ENCODE results near the gene PARD6A. TPM values are rescaled to one million over a fixed set of nuclear protein-coding genes. Genes with fewer than 3 reads are reported as not detected.

The PARD6A gene
- total RNA-seq, 1 experiment from 2014 or later: 6.8 TPM

DNA sequence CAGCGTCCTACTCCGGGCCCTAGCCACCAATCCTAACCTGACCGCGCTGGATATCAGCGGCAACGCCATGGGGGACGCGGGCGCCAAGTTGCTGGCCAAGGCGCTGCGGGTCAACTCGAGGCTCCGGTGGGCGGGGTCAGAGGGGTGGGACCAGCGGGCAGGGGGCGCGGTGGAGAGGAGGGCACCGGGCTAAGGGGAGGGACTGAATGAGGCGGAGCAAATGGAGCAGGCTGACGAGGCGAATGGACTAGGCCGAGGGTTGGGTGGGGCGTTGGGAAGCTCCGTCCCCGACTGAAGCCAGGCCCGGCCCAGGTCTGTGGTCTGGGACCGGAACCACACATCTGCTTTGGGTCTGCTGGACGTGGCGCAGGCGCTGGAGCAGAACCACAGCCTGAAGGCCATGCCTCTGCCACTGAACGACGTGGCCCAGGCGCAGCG is 11.2 kb upstream of the PARD6A start:
- Histone ChIP-seq H3K4me3 (ENCODE audit: insufficient read depth, low read depth, low read length) (peak overlapping the region; percentile 9; the same call in 1 of the 2 replicates), H3K27me3 (ENCODE audit: control insufficient read depth, insufficient read depth, low read length) (peaks cover 83% of the 10 kb centered on the region), H3K36me3 (replicated peaks; ENCODE audit: control insufficient read depth, insufficient read depth, low read length) (peaks cover 4% of the 10 kb centered on the region)
- DNase-seq: peak; percentile 99

DNA sequence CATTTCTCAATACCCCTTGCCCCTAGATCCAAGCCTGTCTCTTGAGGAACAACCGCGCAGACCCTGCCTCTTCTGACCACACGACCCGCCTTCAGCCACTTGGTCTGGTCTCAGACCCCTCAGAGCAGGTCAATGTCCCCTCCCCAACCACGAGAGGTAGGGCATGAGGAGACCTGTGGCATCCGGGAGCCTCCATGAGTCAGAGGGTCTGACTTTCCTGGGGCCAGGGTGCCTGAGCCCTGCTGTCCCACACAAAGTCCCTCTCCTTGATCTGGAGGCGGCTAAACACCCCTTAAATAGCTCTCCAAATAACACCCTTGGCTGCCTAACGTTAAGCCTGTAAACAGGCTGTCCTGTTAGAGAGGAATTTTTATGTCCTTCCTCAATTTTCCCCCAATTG is 10.7 kb upstream of the PARD6A start:
- Histone ChIP-seq H3K27me3 (ENCODE audit: control insufficient read depth, insufficient read depth, low read length) (peaks cover 87% of the 10 kb centered on the region), H3K36me3 (replicated peaks; ENCODE audit: control insufficient read depth, insufficient read depth, low read length) (peaks cover 5% of the 10 kb centered on the region), H3K4me3 (ENCODE audit: insufficient read depth, low read depth, low read length) (no peak overlapping the region)
- no peak for DNase-seq

DNA sequence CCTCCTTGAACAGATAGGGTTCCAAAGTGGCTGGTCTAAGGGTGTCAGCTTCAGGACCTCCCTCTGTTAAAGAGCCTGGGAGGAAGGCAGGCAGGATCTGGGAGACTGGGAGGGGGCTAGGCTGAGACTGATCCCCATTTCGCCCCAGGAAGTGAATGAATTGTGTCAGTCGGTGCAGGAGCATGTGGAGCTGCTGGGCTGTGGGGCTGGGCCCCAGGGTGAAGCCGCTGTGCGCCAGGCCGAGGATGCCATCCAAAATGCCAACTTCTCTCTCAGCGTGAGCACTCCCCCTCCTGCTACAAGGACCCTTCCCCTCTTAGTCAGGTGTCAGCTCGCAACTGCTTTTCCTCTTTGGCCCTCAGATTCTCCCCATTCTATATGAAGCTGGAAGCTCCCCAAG is 9.7 kb upstream of the PARD6A start:
- no peak overlapping the region for H3K4me3 ChIP-seq (ENCODE audit: insufficient read depth, low read depth, low read length)
- peaks cover 83% of the 10 kb centered on the region for H3K27me3 ChIP-seq (ENCODE audit: control insufficient read depth, insufficient read depth, low read length)
- H3K36me3 ChIP-seq (replicated peaks; ENCODE audit: control insufficient read depth, insufficient read depth, low read length): peaks cover 5% of the 10 kb centered on the region
- no peak for DNase-seq

DNA sequence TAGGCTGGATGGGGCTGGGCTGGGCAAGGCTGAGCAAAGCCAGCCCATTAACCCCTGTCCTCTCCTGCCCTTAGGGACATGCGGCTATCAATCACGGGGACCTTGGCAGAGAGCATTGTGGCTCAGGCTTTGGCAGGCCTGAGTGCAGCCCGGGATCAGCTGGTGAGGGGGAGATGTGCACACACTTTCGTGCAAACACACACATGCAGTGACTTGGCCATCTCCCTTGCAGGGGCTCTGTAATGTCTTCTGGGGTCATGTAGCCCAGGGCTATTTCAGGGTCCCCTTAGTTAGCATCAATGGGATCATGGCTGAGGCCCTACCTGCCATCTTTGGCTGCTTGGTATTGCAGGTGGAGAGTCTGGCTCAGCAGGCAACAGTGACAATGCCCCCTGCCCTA is 8.9 kb upstream of the PARD6A start:
- Histone ChIP-seq H3K27me3 (ENCODE audit: control insufficient read depth, insufficient read depth, low read length) (peaks cover 79% of the 10 kb centered on the region), H3K4me3 (ENCODE audit: insufficient read depth, low read depth, low read length) (no peak overlapping the region), H3K36me3 (replicated peaks; ENCODE audit: control insufficient read depth, insufficient read depth, low read length) (peaks cover 5% of the 10 kb centered on the region)
- DNase-seq: no peak

DNA sequence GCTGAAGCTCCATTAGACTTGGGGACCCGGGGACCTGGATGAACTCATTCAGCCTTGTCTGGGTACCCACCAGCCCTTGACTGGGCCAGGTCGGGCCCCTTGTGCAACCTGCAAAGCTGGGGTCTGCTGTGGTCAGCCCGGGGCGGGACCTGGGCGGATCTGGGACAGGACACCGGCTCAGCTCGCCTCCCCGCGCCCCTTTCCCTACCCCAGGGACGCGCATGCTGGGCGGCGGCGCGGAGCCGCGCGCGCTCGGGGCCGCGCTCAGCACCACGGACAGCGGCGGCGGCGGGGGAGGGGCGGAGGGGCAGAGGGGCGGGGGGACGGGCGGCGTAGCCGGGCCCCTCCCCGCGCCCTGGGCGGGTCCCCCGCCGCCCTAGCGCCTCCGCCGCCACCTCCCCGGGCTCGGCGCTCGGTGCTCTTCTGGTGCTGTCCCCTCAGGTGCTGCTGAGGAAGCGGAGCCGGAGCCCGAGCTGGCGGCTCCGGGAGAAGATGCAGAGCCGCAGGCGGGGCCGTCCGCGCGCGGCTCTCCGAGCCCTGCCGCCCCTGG is 8.1 kb upstream of the PARD6A start:
- Histone ChIP-seq H3K4me3 (ENCODE audit: insufficient read depth, low read depth, low read length) (peak overlapping the region; percentile 46; the same call in 1 of the 2 replicates), H3K36me3 (replicated peaks; ENCODE audit: control insufficient read depth, insufficient read depth, low read length) (peaks cover 8% of the 10 kb centered on the region), H3K27me3 (ENCODE audit: control insufficient read depth, insufficient read depth, low read length) (peaks cover 71% of the 10 kb centered on the region)
- peak; percentile 100 for DNase-seq

DNA sequence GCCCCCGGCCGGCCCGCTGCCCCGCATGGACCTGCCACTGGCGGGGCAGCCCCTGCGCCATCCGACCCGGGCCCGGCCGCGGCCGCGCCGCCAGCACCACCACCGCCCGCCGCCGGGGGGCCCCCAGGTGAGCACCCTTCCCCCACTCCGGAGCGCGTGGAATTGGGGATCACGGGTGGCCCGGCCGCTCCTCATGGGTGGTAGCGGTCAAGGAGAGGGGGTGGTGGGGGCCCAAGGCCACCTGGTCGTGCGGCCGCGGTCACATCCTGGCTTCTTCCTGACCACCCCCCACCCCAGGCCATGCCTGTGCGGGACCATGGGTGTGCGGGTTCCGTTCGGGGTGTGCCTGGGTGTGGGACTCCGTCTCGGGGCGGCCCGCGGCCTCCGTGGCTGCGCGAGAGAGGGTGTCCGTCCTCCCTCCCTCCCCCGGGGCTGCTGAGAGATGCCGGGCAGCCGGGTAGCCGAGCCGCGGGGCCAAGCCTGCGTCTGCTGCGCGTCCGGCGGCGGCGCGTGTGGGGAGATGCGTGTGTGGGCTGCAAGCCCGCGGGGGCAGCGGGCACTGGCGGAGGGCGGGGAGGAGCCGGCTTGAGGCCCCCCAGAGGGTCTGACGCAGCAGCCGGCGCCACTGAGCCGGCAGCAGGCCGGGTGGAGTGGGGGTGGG is 7.5 kb upstream of the PARD6A start:
- Histone ChIP-seq H3K36me3 (replicated peaks; ENCODE audit: control insufficient read depth, insufficient read depth, low read length) (peaks cover 9% of the 10 kb centered on the region), H3K4me3 (ENCODE audit: insufficient read depth, low read depth, low read length) (peak overlapping the region; percentile 46), H3K27me3 (ENCODE audit: control insufficient read depth, insufficient read depth, low read length) (peaks cover 65% of the 10 kb centered on the region)
- DNase-seq: peak; percentile 86

DNA sequence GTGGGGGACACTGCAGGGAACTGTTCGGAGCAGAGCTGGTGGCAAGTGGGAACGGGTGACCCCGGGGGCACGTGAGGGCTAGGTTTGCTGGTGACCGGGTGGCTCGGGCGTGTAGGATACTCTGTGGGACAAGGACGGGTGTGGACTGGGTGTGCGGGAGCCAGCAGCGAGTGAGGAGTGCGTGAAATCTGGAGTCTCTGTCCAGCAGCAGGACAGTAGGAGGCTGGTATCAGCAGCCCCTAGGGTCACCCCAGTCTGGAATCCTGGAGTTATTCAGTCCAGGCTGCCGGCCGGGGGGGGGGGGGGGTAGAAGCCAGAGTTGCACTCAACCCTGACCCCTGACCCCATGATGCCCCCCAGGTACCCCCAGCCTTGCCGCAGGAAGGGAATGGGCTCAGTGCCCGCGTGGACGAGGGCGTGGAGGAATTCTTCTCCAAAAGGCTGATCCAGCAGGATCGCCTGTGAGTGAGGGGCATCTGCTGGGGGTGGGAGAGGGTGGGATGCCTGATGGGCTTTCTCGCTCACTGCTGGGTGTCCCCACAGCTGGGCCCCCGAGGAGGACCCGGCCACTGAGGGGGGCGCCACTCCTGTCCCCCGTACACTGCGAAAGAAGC is 6.9 kb upstream of the PARD6A start:
- peaks cover 9% of the 10 kb centered on the region for H3K36me3 ChIP-seq (replicated peaks; ENCODE audit: control insufficient read depth, insufficient read depth, low read length)
- H3K27me3 ChIP-seq (ENCODE audit: control insufficient read depth, insufficient read depth, low read length): peaks cover 58% of the 10 kb centered on the region
- DNase-seq: peak; percentile 79
- H3K4me3 ChIP-seq (ENCODE audit: insufficient read depth, low read depth, low read length): no peak overlapping the region; the same call in 1 of the 2 replicates

DNA sequence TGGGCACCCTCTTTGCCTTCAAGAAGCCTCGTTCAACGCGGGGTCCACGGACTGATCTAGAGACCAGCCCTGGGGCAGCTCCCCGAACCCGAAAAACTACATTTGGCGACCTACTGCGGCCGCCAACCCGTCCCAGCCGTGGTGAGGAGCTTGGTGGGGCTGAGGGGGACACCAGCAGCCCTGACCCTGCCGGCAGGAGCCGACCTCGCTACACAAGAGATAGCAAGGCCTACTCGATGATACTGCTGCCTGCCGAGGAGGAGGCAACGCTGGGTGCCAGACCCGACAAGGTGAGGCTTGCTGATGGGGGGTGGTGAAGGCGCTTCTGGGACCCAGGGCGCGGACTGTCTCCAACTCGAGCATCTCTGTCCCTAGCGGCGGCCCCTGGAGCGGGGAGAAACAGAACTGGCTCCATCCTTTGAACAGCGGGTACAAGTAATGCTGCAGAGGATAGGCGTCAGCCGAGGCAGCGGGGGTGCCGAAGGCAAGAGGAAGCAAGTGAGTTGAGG is 6.3 kb upstream of the PARD6A start:
- no peak for DNase-seq
- peaks cover 58% of the 10 kb centered on the region for H3K27me3 ChIP-seq (ENCODE audit: control insufficient read depth, insufficient read depth, low read length)
- H3K4me3 ChIP-seq (ENCODE audit: insufficient read depth, low read depth, low read length): no peak overlapping the region

DNA sequence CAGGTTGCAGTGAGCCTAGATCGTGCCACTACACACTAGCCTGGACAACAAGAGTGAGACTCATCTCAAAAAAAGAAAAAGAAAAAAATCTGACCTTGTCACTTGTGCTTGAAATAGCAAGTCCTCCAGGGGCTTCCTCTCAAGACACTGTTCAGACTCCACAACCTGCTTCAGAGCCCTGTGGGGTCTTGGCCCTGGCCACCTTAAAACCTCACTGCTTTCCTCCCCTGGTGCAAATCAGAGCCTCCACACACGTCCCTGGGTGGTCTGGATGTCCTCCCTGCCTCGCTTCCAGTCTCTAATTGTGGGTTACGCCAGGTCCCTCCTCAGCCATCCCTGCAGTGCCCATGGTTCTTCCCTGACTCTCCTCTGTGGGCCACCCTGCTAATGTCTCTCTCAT is 5.4 kb upstream of the PARD6A start:
- no peak overlapping the region for H3K4me3 ChIP-seq (ENCODE audit: insufficient read depth, low read depth, low read length)
- DNase-seq: no peak
- peaks cover 9% of the 10 kb centered on the region for H3K36me3 ChIP-seq (replicated peaks; ENCODE audit: control insufficient read depth, insufficient read depth, low read length)
- H3K27me3 ChIP-seq (ENCODE audit: control insufficient read depth, insufficient read depth, low read length): peaks cover 53% of the 10 kb centered on the region

More for the DNA sequence above, 6.3 kb upstream of the PARD6A start:
- peaks cover 9% of the 10 kb centered on the region for H3K36me3 ChIP-seq (replicated peaks; ENCODE audit: control insufficient read depth, insufficient read depth, low read length)

DNA sequence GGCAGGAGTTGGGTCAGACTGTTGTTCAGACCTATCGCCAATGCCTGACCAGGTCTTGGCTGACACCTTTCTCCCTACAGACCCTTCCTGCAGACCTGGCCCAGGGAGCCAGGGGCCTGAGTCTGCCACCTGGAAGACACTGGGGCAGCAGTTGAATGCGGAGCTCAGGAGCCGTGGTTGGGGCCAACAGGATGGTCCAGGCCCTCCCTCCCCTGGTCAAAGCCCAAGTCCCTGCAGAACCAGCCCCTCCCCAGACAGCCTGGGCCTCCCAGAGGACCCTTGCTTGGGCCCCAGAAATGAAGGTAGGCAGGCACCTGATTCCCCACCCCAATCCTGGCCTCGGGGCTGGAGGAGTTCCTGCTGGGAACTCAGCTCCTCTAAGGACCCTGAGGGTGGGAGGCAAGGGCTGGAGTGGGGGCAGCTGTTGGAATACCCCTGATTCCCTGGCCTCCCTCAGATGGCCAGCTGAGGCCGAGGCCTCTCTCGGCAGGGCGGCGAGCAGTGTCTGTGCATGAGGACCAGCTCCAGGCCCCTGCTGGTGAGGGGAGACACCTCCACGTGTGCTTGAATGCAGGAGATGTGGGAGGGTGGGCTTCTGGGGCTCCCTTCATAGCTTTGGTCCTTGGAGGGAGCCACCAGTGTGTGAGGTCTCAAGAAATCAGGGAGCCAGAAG is 4.3 kb upstream of the PARD6A start:
- peaks cover 45% of the 10 kb centered on the region for H3K27me3 ChIP-seq (ENCODE audit: control insufficient read depth, insufficient read depth, low read length)
- peaks cover 7% of the 10 kb centered on the region for H3K36me3 ChIP-seq (replicated peaks; ENCODE audit: control insufficient read depth, insufficient read depth, low read length)
- no peak overlapping the region for H3K4me3 ChIP-seq (ENCODE audit: insufficient read depth, low read depth, low read length)
- no peak for DNase-seq

DNA sequence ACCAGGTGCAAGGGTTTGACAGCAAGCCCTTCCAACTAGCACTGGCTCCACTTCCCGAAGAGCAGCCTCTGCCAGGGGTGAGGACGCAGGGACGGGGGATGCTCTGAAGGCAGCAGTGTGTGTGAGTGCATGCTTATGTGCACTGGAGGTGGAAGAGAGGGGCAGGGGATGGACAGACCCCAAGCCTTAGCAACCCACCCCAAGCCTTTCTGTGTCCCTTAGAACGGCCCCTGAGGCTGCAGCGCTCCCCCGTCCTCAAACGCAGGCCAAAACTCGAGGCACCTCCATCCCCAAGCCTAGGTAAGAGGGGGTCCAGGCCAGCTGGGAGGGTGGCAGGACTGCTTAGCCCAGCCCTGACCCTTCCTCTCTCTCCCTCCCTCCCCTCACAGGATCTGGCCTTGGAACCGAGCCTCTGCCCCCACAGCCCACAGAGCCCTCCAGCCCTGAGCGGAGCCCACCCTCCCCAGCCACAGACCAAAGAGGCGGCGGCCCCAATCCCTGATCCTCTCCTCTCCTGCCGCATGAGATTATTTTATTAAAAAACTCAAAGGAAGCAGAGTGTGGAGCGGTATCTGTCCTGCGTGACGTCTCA is 3.6 kb upstream of the PARD6A start:
- Histone ChIP-seq H3K27me3 (ENCODE audit: control insufficient read depth, insufficient read depth, low read length) (peaks cover 45% of the 10 kb centered on the region), H3K4me3 (ENCODE audit: insufficient read depth, low read depth, low read length) (no peak overlapping the region), H3K36me3 (replicated peaks; ENCODE audit: control insufficient read depth, insufficient read depth, low read length) (peaks cover 5% of the 10 kb centered on the region)
- no peak for DNase-seq

DNA sequence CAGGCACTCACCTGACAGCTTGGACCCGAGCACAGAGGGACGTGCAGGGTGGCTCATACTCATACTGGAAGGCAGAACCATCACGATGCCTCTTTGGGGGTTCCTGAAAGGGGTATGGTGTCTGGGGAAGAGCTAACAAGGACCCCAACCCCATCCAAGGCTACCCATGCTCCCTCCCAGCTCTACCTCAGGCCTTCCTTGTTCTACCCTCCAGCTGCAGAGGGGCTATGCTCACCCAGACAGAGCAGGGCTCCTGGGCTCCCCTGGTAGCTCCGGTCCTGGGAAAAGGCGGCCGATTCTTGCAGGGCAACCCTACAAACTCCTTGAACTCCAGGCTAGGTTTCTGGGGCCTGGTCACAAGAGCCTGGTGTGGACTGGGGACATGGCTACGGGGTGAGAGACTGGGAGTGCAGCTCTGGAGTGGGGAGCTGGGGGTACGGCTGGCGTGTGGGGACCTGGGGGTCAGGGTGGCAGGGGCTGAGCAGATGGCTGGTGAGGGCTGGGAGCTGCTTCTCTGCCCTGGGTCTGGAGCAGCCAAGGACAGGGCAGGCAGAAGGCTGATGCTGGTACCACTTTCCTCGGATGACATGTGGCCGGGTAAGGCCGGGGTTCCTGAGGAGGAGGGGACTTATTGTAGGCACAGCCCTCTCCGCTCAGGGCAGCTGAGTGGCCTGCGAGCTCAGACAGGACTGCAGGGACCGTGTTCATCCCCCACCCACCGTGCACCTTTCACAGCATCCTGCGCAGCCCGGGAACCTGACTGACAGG is 2.8 kb upstream of the PARD6A start:
- peaks cover 5% of the 10 kb centered on the region for H3K36me3 ChIP-seq (replicated peaks; ENCODE audit: control insufficient read depth, insufficient read depth, low read length)
- peaks cover 40% of the 10 kb centered on the region for H3K27me3 ChIP-seq (ENCODE audit: control insufficient read depth, insufficient read depth, low read length)
- no peak overlapping the region for H3K4me3 ChIP-seq (ENCODE audit: insufficient read depth, low read depth, low read length)
- no peak for DNase-seq

DNA sequence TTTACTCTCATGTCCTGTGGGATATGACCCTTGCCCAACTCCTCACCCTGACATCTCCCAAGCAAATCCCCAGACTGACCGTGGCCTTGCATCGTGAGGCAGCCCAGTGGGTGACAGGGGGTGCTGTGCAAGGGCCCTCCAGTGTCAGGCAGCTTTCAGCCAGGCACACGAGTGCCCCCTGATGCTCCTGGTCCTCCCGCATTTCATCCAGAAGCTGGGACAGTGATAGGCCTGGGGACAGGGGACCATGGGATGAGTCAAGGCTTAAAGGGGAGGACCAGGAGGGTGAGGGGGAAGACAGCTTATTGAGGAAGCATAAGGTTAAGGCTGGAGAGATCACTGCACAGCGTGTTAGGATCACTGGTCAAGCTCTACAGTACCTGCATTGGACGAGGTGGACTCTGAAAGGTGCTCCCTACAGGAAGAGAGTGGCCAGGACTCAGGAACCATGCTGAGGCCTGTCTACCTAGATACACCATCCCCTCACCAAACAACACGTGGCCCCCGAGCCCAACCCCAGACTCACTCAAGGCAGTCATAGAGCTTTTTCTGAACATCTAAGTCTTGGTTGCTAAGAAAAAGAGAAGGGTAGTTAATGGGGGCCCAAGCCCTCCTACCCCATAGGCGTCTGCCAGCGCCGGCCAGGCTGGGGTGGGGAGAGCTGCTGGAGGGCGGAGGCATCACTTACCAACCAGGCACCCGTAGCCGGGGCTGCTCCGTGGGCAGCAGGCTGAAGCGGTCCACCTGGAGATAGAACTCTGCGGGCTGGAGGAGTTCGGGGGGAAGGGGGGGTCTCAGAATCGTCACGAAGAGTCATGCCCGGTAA is 1.7 kb upstream of the PARD6A start:
- peaks cover 5% of the 10 kb centered on the region for H3K36me3 ChIP-seq (replicated peaks; ENCODE audit: control insufficient read depth, insufficient read depth, low read length)
- H3K27me3 ChIP-seq (ENCODE audit: control insufficient read depth, insufficient read depth, low read length): peaks cover 30% of the 10 kb centered on the region; the same call in 1 of the 2 replicates
- H3K4me3 ChIP-seq (ENCODE audit: insufficient read depth, low read depth, low read length): peak overlapping the region; percentile 92
- DNase-seq: no peak

Measured in H7 (cell line).